PC-9 (cell line): ENCODE results near the gene EIF4G2.

ENCODE experiments used
- EZH2 ChIP-seq: fragments of 200-600 bp; sonication (generic); IDR thresholded peaks from 2 replicates; pipeline ENCODE4 v1.8.0; 2017; ENCODE audit warnings: antibody characterized with exemption, low read depth
- TF ChIP-seq, protein P1 (sequence below): fragments of 200-600 bp; sonication (generic); conservative IDR thresholded peaks from 2 replicates; pipeline ENCODE4 v1.6.1; 2017; ENCODE audit warnings: mixed run types, antibody characterized with exemption, mild to moderate bottlenecking, moderate library complexity

DNA sequence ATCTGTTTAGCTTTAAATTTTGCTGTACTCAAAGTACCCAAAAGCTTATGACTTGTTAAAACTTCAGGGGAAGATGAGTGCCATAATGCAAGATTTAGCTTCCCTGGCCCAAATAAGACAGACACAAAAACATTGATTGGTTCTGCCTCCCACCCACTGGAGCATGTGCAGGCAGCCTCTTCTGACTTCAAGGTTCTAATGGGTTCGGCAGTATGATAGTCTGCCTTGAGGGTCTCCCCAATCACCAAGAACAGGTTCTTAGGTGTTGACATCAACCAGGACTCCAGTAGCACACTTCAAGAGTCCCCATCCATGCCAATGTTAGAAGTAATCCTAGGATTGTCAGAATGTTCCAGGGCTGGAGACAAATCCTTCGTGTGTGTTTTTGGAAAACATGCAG is 12.5 kb downstream of the EIF4G2 start:
- TF ChIP-seq, protein P1, sequence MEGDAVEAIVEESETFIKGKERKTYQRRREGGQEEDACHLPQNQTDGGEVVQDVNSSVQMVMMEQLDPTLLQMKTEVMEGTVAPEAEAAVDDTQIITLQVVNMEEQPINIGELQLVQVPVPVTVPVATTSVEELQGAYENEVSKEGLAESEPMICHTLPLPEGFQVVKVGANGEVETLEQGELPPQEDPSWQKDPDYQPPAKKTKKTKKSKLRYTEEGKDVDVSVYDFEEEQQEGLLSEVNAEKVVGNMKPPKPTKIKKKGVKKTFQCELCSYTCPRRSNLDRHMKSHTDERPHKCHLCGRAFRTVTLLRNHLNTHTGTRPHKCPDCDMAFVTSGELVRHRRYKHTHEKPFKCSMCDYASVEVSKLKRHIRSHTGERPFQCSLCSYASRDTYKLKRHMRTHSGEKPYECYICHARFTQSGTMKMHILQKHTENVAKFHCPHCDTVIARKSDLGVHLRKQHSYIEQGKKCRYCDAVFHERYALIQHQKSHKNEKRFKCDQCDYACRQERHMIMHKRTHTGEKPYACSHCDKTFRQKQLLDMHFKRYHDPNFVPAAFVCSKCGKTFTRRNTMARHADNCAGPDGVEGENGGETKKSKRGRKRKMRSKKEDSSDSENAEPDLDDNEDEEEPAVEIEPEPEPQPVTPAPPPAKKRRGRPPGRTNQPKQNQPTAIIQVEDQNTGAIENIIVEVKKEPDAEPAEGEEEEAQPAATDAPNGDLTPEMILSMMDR = no peak
- TF ChIP-seq EZH2 = no peak
